Gastroesophageal sphincter (tissue), 3 donors: ENCODE results near the gene SH3PXD2A.

Experiments
- CTCF ChIP-seq, 4 experiments: fragments of 200-600 bp in 2 of 4; fragments of 450-650 bp in 2 of 4; sonication (generic) in 1 of 4; IDR thresholded peaks; one replicate each; pipeline ENCODE4 v1.5.1; 2017 to 2019; ENCODE audit warnings: antibody characterized with exemption in 4 of 4, mild to moderate bottlenecking in 2 of 4, moderate library complexity in 2 of 4
- EP300 ChIP-seq: sonication (generic); formaldehyde crosslinking; IDR thresholded peaks from one replicate; pipeline ENCODE4 v1.6.1; 2017; ENCODE audit warnings: antibody characterized with exemption, mild to moderate bottlenecking
- POLR2A ChIP-seq, 2 donors: fragments of 450-650 bp; IDR thresholded peaks; one replicate each; pipeline ENCODE4 v1.6.1; 2017; ENCODE audit warnings: antibody characterized with exemption in 2 of 2, mild to moderate bottlenecking in 2 of 2, moderate library complexity in 1 of 2
- POLR2AphosphoS5 ChIP-seq: sonication (generic); formaldehyde crosslinking; IDR thresholded peaks from one replicate; pipeline ENCODE4 v1.6.1; 2017; ENCODE audit warnings: antibody characterized with exemption

- no peak for TF ChIP-seq CTCF (IDR thresholded peaks at IDR 0.05)
- no peak for TF ChIP-seq POLR2A (IDR thresholded peaks at IDR 0.05)
- TF ChIP-seq POLR2AphosphoS5 = no peak
- no peak for TF ChIP-seq EP300
Observed at GRCh38 chr10:103885617-103886016, 30.2 kb upstream of the SH3PXD2A start.
